MM.1S (cell line): ENCODE results near the gene SMCO3.

Experiments used
- EZH2 ChIP-seq: fragments of 300-600 bp; sonication (generic); optimal IDR thresholded peaks from 2 replicates; pipeline ENCODE3; 2017; ENCODE audit warnings: low read depth, mild to moderate bottlenecking, antibody characterized with exemption, low read length, mixed read lengths
- EZH2phosphoT487 ChIP-seq: fragments of 300-600 bp; sonication (generic); IDR thresholded peaks from 2 replicates; pipeline ENCODE4 v1.6.1; 2018; ENCODE audit warnings: antibody characterized with exemption, low read length
- TF ChIP-seq, protein P1 (sequence below): fragments of 300-600 bp; sonication (generic); IDR thresholded peaks from 2 replicates; pipeline ENCODE4 v1.5.1; 2016; ENCODE audit warnings: antibody characterized with exemption, low read length, mixed read lengths

GRCh38 chr12:14776236-14776961, 37.6 kb downstream of the SMCO3 start:
- TF ChIP-seq, protein P1, sequence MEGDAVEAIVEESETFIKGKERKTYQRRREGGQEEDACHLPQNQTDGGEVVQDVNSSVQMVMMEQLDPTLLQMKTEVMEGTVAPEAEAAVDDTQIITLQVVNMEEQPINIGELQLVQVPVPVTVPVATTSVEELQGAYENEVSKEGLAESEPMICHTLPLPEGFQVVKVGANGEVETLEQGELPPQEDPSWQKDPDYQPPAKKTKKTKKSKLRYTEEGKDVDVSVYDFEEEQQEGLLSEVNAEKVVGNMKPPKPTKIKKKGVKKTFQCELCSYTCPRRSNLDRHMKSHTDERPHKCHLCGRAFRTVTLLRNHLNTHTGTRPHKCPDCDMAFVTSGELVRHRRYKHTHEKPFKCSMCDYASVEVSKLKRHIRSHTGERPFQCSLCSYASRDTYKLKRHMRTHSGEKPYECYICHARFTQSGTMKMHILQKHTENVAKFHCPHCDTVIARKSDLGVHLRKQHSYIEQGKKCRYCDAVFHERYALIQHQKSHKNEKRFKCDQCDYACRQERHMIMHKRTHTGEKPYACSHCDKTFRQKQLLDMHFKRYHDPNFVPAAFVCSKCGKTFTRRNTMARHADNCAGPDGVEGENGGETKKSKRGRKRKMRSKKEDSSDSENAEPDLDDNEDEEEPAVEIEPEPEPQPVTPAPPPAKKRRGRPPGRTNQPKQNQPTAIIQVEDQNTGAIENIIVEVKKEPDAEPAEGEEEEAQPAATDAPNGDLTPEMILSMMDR = peak; percentile 36
- TF ChIP-seq EZH2 = no peak
- no peak for TF ChIP-seq EZH2phosphoT487
